Thoracic aorta (tissue), 2 donors: ENCODE measurements around the gene DNASE2. TPM values are rescaled to one million over a fixed set of nuclear protein-coding genes. Genes with fewer than 3 reads are reported as not detected.

Experiments
- ATAC-seq: fragments of 150-250 bp; one replicate; pipeline ENCODE4 v1.8.0; 2017; ENCODE audit warnings: low read depth; ENCODE audit not compliant: insufficient number of reproducible peaks, low FRiP score
- DNase-seq: peaks from one replicate; pipeline ENCODE4 v3.0.0-alpha.2; 2020; ENCODE audit warnings: low spot score
- H3K27ac ChIP-seq, 2 donors: fragments of 200-600 bp; sonication (generic); 1 replicate in 1 of 2; 2 replicates in 1 of 2; pipeline ENCODE4 v1.5.1; 2016; ENCODE audit warnings: mild to moderate bottlenecking in 2 of 2, moderate library complexity in 2 of 2
- H3K27me3 ChIP-seq: fragments of 200-600 bp; sonication (generic); replicated peaks from 2 replicates; pipeline ENCODE4 v1.6.0; 2016; ENCODE audit warnings: mild to moderate bottlenecking; ENCODE audit not compliant: insufficient read depth
- H3K36me3 ChIP-seq: fragments of 200-600 bp; sonication (generic); one replicate; pipeline ENCODE4 v1.5.1; 2016
- H3K4me1 ChIP-seq, 2 donors: fragments of 200-600 bp; sonication (generic); 1 replicate in 1 of 2; 2 replicates in 1 of 2; pipeline versions ENCODE4 v1.5.1 to v1.6.0; 2016; ENCODE audit warnings: low read depth in 2 of 2, mild to moderate bottlenecking in 1 of 2; ENCODE audit not compliant: control insufficient read depth in 1 of 2
- H3K4me3 ChIP-seq: fragments of 200-600 bp; sonication (generic); 2 replicates; pipeline ENCODE4 v1.5.1; 2016; ENCODE audit warnings: mild to moderate bottlenecking
- H3K9me3 ChIP-seq: fragments of 200-600 bp; sonication (generic); 2 replicates; pipeline ENCODE4 v1.5.1; 2016
- CTCF ChIP-seq: fragments of 200-600 bp; sonication (generic); IDR thresholded peaks from one replicate; pipeline ENCODE4 v1.5.1; 2019; ENCODE audit warnings: antibody characterized with exemption
- total RNA-seq, 2 donors: library from RNA; depleted of rRNA; stranded (reverse); fragments of >200 nt; gene quantifications; one replicate each; pipeline versions ENCODE4 v1.1.0 to v1.2.3, GENCODE V29; 2016

DNASE2 gene
- total RNA-seq, 2 donors from 2014 or later = 24.0 to 53.3 TPM

DNA sequence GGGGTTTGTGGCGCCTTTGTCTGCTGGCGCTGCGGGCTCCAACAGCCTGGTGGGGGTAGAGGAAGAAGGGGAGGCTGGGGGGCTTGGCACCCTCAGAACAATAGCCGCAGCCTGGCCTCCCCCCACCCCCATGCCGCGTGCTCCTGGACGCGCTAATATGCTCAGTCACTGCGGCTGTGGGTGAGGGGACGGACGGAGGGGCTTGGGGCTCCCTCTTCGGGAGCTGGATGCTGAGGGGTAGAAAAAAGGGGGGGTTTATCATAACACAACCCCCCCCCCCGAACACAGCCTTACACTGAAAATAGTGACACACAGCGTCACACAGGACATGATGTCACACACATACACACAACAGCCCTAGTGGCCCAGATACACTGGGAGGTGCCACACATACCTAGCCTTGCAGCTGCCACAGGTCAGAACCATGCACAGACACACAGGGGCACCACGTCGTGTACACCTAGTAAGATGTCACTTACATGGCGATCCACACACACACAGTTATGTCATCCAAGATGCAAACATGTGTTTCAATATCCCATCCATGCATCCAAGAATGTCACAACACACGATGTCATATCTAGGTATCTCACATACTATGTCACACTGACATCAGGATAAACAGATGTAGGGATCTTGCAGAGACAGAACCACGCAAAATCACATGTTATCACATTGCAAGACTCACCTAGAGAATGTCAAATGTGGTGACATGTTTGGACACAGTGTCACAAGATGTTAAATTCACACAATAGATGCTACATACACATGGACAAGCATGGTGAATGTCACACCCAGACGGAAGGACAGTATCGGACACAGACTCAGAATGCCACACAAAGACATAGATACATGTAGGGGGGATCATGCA is 42.1 kb downstream of the DNASE2 start:
- peaks cover 8 to 19% of the 10 kb centered on the region in 2 donors for H3K4me1 ChIP-seq
- H3K27ac ChIP-seq = no peak overlapping the region
- no peak for DNase-seq
- peak overlapping the region; percentile 60 for H3K4me3 ChIP-seq
- no peaks in the 10 kb centered on the region for H3K36me3 ChIP-seq
- H3K27me3 ChIP-seq = peaks cover 54% of the 10 kb centered on the region
- no peak for ATAC-seq
- TF ChIP-seq CTCF = no peak
- H3K9me3 ChIP-seq = no peaks in the 10 kb centered on the region

DNA sequence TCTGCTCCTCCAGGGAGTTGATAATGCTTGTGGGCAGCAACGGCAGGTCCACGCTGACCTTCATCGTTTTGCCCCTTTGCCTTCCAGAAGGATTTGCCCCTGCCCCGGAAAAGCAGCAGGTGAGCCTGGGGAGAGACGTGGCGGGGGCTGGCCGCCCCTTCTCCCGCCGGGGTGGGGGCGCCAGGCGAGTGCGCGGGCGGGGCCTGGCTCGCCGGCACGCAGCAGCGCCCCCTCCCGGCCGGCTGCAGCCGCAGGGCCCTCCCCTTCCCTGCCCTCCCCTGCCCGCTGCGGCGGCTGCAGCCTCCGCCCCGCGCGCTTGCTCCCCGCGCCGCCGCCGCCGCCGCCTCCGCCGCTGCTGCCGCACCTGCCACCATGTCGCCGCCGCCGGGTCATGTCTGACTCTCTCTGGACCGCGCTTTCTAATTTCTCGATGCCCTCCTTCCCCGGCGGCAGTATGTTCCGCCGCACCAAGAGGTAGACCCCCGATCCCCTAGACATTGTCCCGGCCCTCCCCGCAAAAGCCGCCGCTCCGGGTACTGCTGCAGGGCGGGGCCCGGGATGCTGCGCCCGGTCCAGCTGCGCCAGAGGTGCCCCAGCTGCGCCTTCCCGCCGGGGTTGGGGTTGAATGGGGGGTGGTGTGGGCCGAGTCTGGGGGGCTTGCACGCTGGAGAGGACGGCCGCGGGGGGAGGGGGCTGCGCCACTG is 42.9 kb downstream of the DNASE2 start, which contains the start of gene MAST1:
MAST1 (plus strand) TSS at position 334 of the 704 bp plus-strand sequence; CDS start at position 392, 58 bp downstream.
- DNase-seq (no peak), ATAC-seq (no peak)
- Histone ChIP-seq H3K9me3 (no peaks in the 10 kb centered on the region), H3K27me3 (peaks cover 57% of the 10 kb centered on the region), H3K27ac (peak within 1 kb of the TSS in 1 of 2 donors; percentile 28), H3K4me3 (peak within 1 kb of the TSS; percentile 60), H3K4me1 (peaks cover 10 to 23% of the 10 kb centered on the region in 2 donors), H3K36me3 (no peaks in the 10 kb centered on the region)
- TF ChIP-seq CTCF = no peak

DNA sequence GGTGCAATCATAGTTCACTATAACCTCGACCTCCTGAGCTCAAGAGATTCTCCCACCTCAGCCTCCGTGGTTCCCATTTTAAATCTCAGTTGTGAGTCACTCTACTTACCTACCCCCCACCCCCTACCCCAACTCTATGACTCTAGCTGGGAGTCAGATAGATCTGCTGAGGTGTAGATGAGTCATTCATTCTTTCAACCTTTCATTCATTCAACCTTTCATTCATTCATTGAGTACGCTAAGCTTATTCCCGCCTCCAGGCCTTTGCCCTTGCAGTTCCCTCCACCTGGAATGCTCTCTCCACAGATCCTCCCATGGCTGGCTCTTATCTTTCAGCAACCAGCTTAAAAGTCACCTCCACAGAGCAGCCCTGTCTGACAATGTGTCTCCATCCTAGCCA is 44.0 kb downstream of the DNASE2 start:
- H3K4me1 ChIP-seq = peaks cover 10 to 23% of the 10 kb centered on the region in 2 donors
- H3K36me3 ChIP-seq = no peaks in the 10 kb centered on the region
- ATAC-seq = no peak
- peaks cover 52% of the 10 kb centered on the region for H3K27me3 ChIP-seq
- H3K27ac ChIP-seq = no peak overlapping the region
- no peak for DNase-seq
- TF ChIP-seq CTCF = no peak
- no peak overlapping the region for H3K4me3 ChIP-seq
- no peaks in the 10 kb centered on the region for H3K9me3 ChIP-seq

DNA sequence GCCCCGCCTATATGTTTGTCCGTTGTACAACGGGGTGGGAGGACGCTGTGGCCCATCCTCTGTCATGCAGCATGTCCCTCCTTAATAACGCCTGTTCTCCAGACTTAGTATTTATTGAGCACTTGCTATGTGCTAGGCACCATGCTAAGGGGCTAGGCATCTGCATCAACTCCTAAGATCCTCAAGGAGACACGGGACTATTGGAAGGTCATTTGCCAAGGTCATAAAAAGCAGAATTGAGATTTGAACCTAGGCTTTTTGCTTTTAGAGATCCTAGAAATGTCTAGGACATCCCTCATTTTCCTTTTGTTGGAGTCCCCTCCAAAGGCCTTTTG is 44.8 kb downstream of the DNASE2 start:
- H3K4me1 ChIP-seq = peaks cover 10 to 23% of the 10 kb centered on the region in 2 donors
- H3K27me3 ChIP-seq = peaks cover 53% of the 10 kb centered on the region
- H3K36me3 ChIP-seq = no peaks in the 10 kb centered on the region
- DNase-seq = no peak
- H3K9me3 ChIP-seq = no peaks in the 10 kb centered on the region
- no peak overlapping the region for H3K27ac ChIP-seq
- ATAC-seq = no peak
- no peak overlapping the region for H3K4me3 ChIP-seq
- TF ChIP-seq CTCF = no peak

DNA sequence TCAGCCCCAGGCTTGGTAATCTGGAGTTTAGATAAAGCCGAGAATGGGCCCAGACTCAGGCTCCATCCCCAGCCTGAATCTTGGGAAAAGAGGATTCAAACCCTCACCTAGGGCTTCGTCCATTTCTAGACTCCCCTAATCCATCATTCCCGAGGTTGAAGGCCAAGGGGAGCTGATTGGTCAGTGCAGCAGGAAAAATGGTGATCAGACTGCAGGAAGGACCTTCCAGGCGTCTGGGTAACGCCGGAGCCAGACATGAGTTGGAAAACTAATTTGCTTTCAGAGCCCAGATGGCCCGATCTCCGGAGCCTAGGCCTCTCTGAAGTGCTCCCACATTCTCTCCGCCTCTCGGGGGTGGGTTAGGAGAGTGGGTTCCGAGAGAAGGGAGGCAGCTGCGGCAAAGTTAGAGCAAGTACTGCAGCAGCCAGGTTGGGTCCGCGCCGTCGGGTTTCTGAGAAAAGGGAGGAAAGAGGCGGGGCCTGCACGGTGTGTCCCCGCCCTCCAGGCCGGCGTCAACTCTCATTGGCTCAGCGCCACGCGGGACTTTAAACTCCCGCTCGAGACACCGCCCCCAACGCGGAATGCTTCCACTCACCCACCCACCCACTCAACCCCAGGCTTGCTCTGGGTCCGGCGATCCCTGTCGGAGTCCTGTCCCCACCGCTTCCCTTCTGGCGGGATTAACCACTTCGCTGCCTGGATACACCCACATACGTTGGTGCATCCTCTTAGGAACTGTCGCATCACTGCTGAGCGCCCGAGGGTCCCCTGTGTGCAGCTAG is 46.1 kb downstream of the DNASE2 start:
- Histone ChIP-seq H3K9me3 (no peaks in the 10 kb centered on the region), H3K4me3 (no peak overlapping the region), H3K36me3 (no peaks in the 10 kb centered on the region), H3K27me3 (peaks cover 46% of the 10 kb centered on the region), H3K4me1 (peaks cover 5 to 15% of the 10 kb centered on the region in 2 donors), H3K27ac (no peak overlapping the region)
- ATAC-seq (no peak), DNase-seq (no peak)
- no peak for TF ChIP-seq CTCF
